GM19023 (cell line): ENCODE data around the gene MED12L.
"Not testable (repeated sequence)": the region's sequence is repeated elsewhere in the genome, so short reads cannot be mapped to it uniquely, and the experiment has no call there.

Source experiments
- ATAC-seq: cut with Tn5 transposase; IDR thresholded peaks from one replicate; pipeline ENCODE4 v1.9.1; 2021; ENCODE audit warnings: mild to moderate bottlenecking, moderate library complexity; ENCODE audit not compliant: unreplicated experiment

Gene MED12L

GRCh38 chr3:151206201-151206600 lies 120.7 kb downstream of the MED12L start:
- ATAC-seq: no peak

GRCh38 chr3:151209654-151210053 lies 124.2 kb downstream of the MED12L start:
- no peak for ATAC-seq

GRCh38 chr3:151210676-151211381 lies 125.4 kb downstream of the MED12L start:
- ATAC-seq: peak; percentile 62

GRCh38 chr3:151213151-151213550 lies 127.7 kb downstream of the MED12L start:
- no peak for ATAC-seq

- no peak for ATAC-seq
Measured at GRCh38 chr3:151213881-151214280, 128.4 kb downstream of the MED12L start.

- no peak for ATAC-seq
Measured at GRCh38 chr3:151214459-151214858, 129.0 kb downstream of the MED12L start.

- ATAC-seq: no peak
Measured at GRCh38 chr3:151216641-151217607, 131.5 kb downstream of the MED12L start.

- no peak for ATAC-seq
Measured at GRCh38 chr3:151218136-151218535, 132.7 kb downstream of the MED12L start.

- no peak for ATAC-seq
Measured at GRCh38 chr3:151219056-151219455, 133.6 kb downstream of the MED12L start.

GRCh38 chr3:151224268-151224866 lies 138.9 kb downstream of the MED12L start:
- no peak for ATAC-seq

GRCh38 chr3:151225040-151225975 lies 139.8 kb downstream of the MED12L start:
- ATAC-seq: no peak

GRCh38 chr3:151226088-151226563 lies 140.7 kb downstream of the MED12L start:
- ATAC-seq: no peak

GRCh38 chr3:151226825-151227224 lies 141.4 kb downstream of the MED12L start:
- no peak for ATAC-seq

GRCh38 chr3:151227266-151227806 lies 141.9 kb downstream of the MED12L start:
- no peak for ATAC-seq

GRCh38 chr3:151227807-151228665 lies 142.6 kb downstream of the MED12L start:
- peak; percentile 88 for ATAC-seq

GRCh38 chr3:151228666-151229040 lies 143.2 kb downstream of the MED12L start:
- peak; percentile 11 for ATAC-seq

- ATAC-seq: peak; percentile 44
Measured at GRCh38 chr3:151230646-151231045, 145.2 kb downstream of the MED12L start.

GRCh38 chr3:151232403-151232802 lies 146.9 kb downstream of the MED12L start:
- not testable (repeated sequence) for ATAC-seq

GRCh38 chr3:151232991-151233390 lies 147.5 kb downstream of the MED12L start:
- ATAC-seq: no peak
